Lower leg skin (tissue), 4 donors: ENCODE measurements around the gene UFSP1. TPM values are rescaled to one million over a fixed set of nuclear protein-coding genes. Genes with fewer than 3 reads are reported as not detected.

ENCODE experiments used
- DNase-seq, 2 donors: peaks; one replicate each; pipeline ENCODE4 v3.0.0-alpha.2; 2019; ENCODE audit warnings: low spot score in 2 of 2
- H3K4me3 ChIP-seq: fragments of 200-600 bp; sonication (generic); 2 replicates; pipeline ENCODE4 v1.5.1; 2017; ENCODE audit warnings: mild to moderate bottlenecking, low read depth; ENCODE audit not compliant: poor library complexity, severe bottlenecking
- CTCF ChIP-seq, 3 donors: fragments of 450-650 bp; IDR thresholded peaks; one replicate each; pipeline ENCODE4 v1.5.1; 2016; ENCODE audit warnings: antibody characterized with exemption in 3 of 3, mild to moderate bottlenecking in 3 of 3, moderate library complexity in 2 of 3
- POLR2A ChIP-seq, 2 donors: fragments of 450-650 bp; IDR thresholded peaks; one replicate each; pipeline ENCODE4 v1.6.1; 2016 to 2017; ENCODE audit warnings: antibody characterized with exemption in 2 of 2, mild to moderate bottlenecking in 1 of 2, moderate library complexity in 1 of 2
- WGBS, 2 donors: methylation state at CpG; one replicate each; pipeline ENCODE4 v1.1.5; 2018; 5-methylcytosine and 5-hydroxymethylcytosine counted together
- intact Hi-C: fragments of 100-400 bp; cut with DNase I; formaldehyde crosslinking; loops from one replicate; pipeline ENCODE4 v1.15.0; 2023; ENCODE audit warnings: low total_unique reads
- total RNA-seq, 4 donors: library from RNA; depleted of rRNA; stranded (reverse); fragments of >200 nt; gene quantifications; one replicate each; pipeline ENCODE4 v1.1.0, GENCODE V29; 2016

UFSP1 gene
- total RNA-seq, 4 donors from 2014 or later, result 3.9 to 6.1 (median 5.2) TPM

DNA sequence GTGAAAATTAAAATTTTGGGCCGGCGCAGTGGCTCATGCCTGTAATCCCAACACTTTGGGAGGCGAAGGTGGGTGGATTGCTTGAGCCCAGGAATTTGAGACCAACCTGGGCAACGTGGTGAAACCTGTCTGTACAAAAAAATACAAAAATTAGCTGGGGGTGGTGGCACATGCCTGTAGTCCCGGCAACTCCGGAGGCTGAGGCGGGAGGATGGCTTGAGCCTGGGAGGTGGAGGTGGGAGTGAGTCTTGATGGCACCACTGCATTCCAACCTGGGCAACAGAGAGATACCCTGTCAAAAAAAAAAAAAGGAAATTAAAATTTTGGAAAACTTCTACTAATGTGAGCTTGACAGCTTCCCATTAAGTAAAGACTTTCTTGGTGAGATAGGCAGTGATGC is 11.5 kb downstream of the UFSP1 start:
- TF ChIP-seq POLR2A (IDR thresholded peaks at IDR 0.05) (no peak), CTCF (IDR thresholded peaks at IDR 0.05) (no peak)
- intact Hi-C loops, result no loop called here
- 63 to 73% methylated on average over 7 of the region's 7 CpGs for WGBS, 2 donors
- no peak overlapping the region for H3K4me3 ChIP-seq
- no peak for DNase-seq

GRCh38 chr7:100875356-100875751 is 14.2 kb downstream of the UFSP1 start:
- intact Hi-C loops, result no loop called here
- DNase-seq, result no peak
- WGBS, 2 donors, result 0% methylated on average over 29 to 32 of the region's 39 CpGs
- TF ChIP-seq CTCF (IDR thresholded peaks at IDR 0.05), result no peak
- TF ChIP-seq POLR2A (IDR thresholded peaks at IDR 0.05), result no peak
- H3K4me3 ChIP-seq, result peak overlapping the region; percentile 96

- TF ChIP-seq POLR2A (IDR thresholded peaks at IDR 0.05) (peak in 1 of 2 donors; percentile 60), CTCF (IDR thresholded peaks at IDR 0.05) (peak in 1 of 3 donors; percentile 55)
- peak within 1 kb of the TSS; percentile 96 for H3K4me3 ChIP-seq
- DNase-seq, result peak; percentile 99 to 100
- 1 to 2% methylated on average over 57 to 74 of the region's 79 CpGs for WGBS, 2 donors
- intact Hi-C loops, result no loop called here
These were observed 14.7 kb downstream of the UFSP1 start, which contains the start of gene SRRT for GRCh38 chr7:100874577-100875355. TSS of gene SRRT (plus strand) at chr7:100875103. CDS start at chr7:100875591, 488 bp downstream.

GRCh38 chr7:100874300-100874576 is 15.3 kb downstream of the UFSP1 start:
- TF ChIP-seq POLR2A (IDR thresholded peaks at IDR 0.05), result no peak
- TF ChIP-seq CTCF (IDR thresholded peaks at IDR 0.05), result no peak
- peak overlapping the region; percentile 37 for H3K4me3 ChIP-seq
- DNase-seq, result no peak
- 36 to 63% methylated on average over 8 of the region's 8 CpGs for WGBS, 2 donors
- intact Hi-C loops, result no loop called here

GRCh38 chr7:100873599-100874299 is 15.8 kb downstream of the UFSP1 start:
- WGBS, 2 donors, result 83 to 87% methylated on average over 10 of the region's 10 CpGs
- no peak for TF ChIP-seq POLR2A (IDR thresholded peaks at IDR 0.05)
- TF ChIP-seq CTCF (IDR thresholded peaks at IDR 0.05), result no peak

More at GRCh38 chr7:100873599-100874299, 15.8 kb downstream of the UFSP1 start:
- intact Hi-C loops, result no loop called here
- no peak for DNase-seq
- H3K4me3 ChIP-seq, result no peak overlapping the region
